ENCODE results near the gene ASPG.

The ASPG gene

GRCh38 chr14:104084251-104085002, 1.1 kb upstream of the ASPG start:
- Mint-ChIP-seq H3K36me3 (no peaks in the 10 kb centered on the region), H3K4me1 (peaks cover 0 to 2% of the 10 kb centered on the region in 2 donors), H3K27me3 (peaks cover 37 to 47% of the 10 kb centered on the region in 2 donors), H3K27ac (no peak overlapping the region), H3K9me3 (no peaks in the 10 kb centered on the region), H3K4me3 (no peak overlapping the region)
- ATAC-seq (replicated peaks): no peak
- DNase-seq: no peak

GRCh38 chr14:104085889-104086201, 345 bp downstream of the ASPG start:
- ATAC-seq (replicated peaks): no peak
- Mint-ChIP-seq H3K36me3 (no peaks in the 10 kb centered on the region), H3K27me3 (peaks cover 37 to 47% of the 10 kb centered on the region in 2 donors), H3K4me3 (no peak overlapping the region), H3K27ac (no peak overlapping the region), H3K9me3 (no peaks in the 10 kb centered on the region), H3K4me1 (peaks cover 0 to 2% of the 10 kb centered on the region in 2 donors)
- DNase-seq: no peak

GRCh38 chr14:104086210-104086660, 735 bp downstream of the ASPG start:
- ATAC-seq (replicated peaks) (no peak), DNase-seq (no peak)
- H3K27ac Mint-ChIP-seq: peak overlapping the region; percentile 77
- H3K4me1 Mint-ChIP-seq: peaks cover 0 to 2% of the 10 kb centered on the region in 2 donors
- peaks cover 37 to 51% of the 10 kb centered on the region in 2 donors for H3K27me3 Mint-ChIP-seq
- H3K9me3 Mint-ChIP-seq: no peaks in the 10 kb centered on the region
- no peak overlapping the region for H3K4me3 Mint-ChIP-seq
- no peaks in the 10 kb centered on the region for H3K36me3 Mint-ChIP-seq

GRCh38 chr14:104086661-104087461, 1.4 kb downstream of the ASPG start:
- no peaks in the 10 kb centered on the region for H3K36me3 Mint-ChIP-seq
- peaks cover 0 to 2% of the 10 kb centered on the region in 2 donors for H3K4me1 Mint-ChIP-seq
- no peaks in the 10 kb centered on the region for H3K9me3 Mint-ChIP-seq
- H3K4me3 Mint-ChIP-seq: no peak overlapping the region
- peaks cover 42 to 57% of the 10 kb centered on the region in 2 donors for H3K27me3 Mint-ChIP-seq
- H3K27ac Mint-ChIP-seq: no peak overlapping the region
- ATAC-seq (replicated peaks): no peak
- no peak for DNase-seq

GRCh38 chr14:104087505-104087904, 2.0 kb downstream of the ASPG start:
- Mint-ChIP-seq H3K9me3 (no peaks in the 10 kb centered on the region), H3K4me3 (no peak overlapping the region), H3K27ac (no peak overlapping the region), H3K27me3 (peaks cover 42 to 54% of the 10 kb centered on the region in 2 donors), H3K4me1 (peaks cover 0 to 2% of the 10 kb centered on the region in 2 donors), H3K36me3 (no peaks in the 10 kb centered on the region)
- DNase-seq (no peak), ATAC-seq (replicated peaks) (no peak)

- Mint-ChIP-seq H3K27me3 (peaks cover 38 to 47% of the 10 kb centered on the region in 2 donors), H3K9me3 (no peaks in the 10 kb centered on the region), H3K36me3 (no peaks in the 10 kb centered on the region), H3K4me3 (no peak overlapping the region), H3K27ac (no peak overlapping the region), H3K4me1 (peaks cover 0 to 2% of the 10 kb centered on the region in 2 donors)
- ATAC-seq (replicated peaks) (no peak), DNase-seq (no peak)
Observed at GRCh38 chr14:104087981-104088850, 2.7 kb downstream of the ASPG start.

GRCh38 chr14:104090071-104090748, 4.7 kb downstream of the ASPG start:
- H3K4me1 Mint-ChIP-seq: peaks cover 4 to 7% of the 10 kb centered on the region in 2 donors
- H3K4me3 Mint-ChIP-seq: no peak overlapping the region
- DNase-seq: no peak
- peaks cover 32 to 40% of the 10 kb centered on the region in 2 donors for H3K27me3 Mint-ChIP-seq
- H3K9me3 Mint-ChIP-seq: no peaks in the 10 kb centered on the region
- ATAC-seq (replicated peaks): no peak
- no peak overlapping the region for H3K27ac Mint-ChIP-seq
- no peaks in the 10 kb centered on the region for H3K36me3 Mint-ChIP-seq

- ATAC-seq (replicated peaks) (no peak), DNase-seq (no peak)
- H3K4me1 Mint-ChIP-seq: peaks cover 4 to 7% of the 10 kb centered on the region in 2 donors
- H3K27me3 Mint-ChIP-seq: peaks cover 31 to 38% of the 10 kb centered on the region in 2 donors
- no peak overlapping the region for H3K4me3 Mint-ChIP-seq
- H3K27ac Mint-ChIP-seq: no peak overlapping the region
- no peaks in the 10 kb centered on the region for H3K36me3 Mint-ChIP-seq
- no peaks in the 10 kb centered on the region for H3K9me3 Mint-ChIP-seq
Observed at GRCh38 chr14:104091061-104091926, 5.8 kb downstream of the ASPG start.

GRCh38 chr14:104091927-104092771, 6.6 kb downstream of the ASPG start:
- Mint-ChIP-seq H3K27ac (no peak overlapping the region), H3K9me3 (no peaks in the 10 kb centered on the region), H3K4me3 (no peak overlapping the region), H3K36me3 (no peaks in the 10 kb centered on the region), H3K27me3 (peaks cover 22 to 29% of the 10 kb centered on the region in 2 donors), H3K4me1 (peaks cover 5 to 7% of the 10 kb centered on the region in 2 donors)
- DNase-seq (no peak), ATAC-seq (replicated peaks) (no peak)

- H3K27me3 Mint-ChIP-seq: peaks cover 18 to 25% of the 10 kb centered on the region in 2 donors
- ATAC-seq (replicated peaks) (no peak), DNase-seq (no peak)
- peak overlapping the region; percentile 81 for H3K27ac Mint-ChIP-seq
- no peak overlapping the region for H3K4me3 Mint-ChIP-seq
- H3K36me3 Mint-ChIP-seq: no peaks in the 10 kb centered on the region
- H3K4me1 Mint-ChIP-seq: peaks cover 5 to 7% of the 10 kb centered on the region in 2 donors
- no peaks in the 10 kb centered on the region for H3K9me3 Mint-ChIP-seq
Observed at GRCh38 chr14:104092931-104093365, 7.4 kb downstream of the ASPG start.

GRCh38 chr14:104093366-104094055, 8.0 kb downstream of the ASPG start:
- no peak for DNase-seq
- H3K27ac Mint-ChIP-seq: peak overlapping the region; percentile 81
- no peak overlapping the region for H3K4me3 Mint-ChIP-seq
- H3K36me3 Mint-ChIP-seq: no peaks in the 10 kb centered on the region
- peaks cover 5 to 7% of the 10 kb centered on the region in 2 donors for H3K4me1 Mint-ChIP-seq
- no peak for ATAC-seq (replicated peaks)
- no peaks in the 10 kb centered on the region for H3K9me3 Mint-ChIP-seq
- H3K27me3 Mint-ChIP-seq: peaks cover 14 to 25% of the 10 kb centered on the region in 2 donors
